H9 (cell line): Measurements from ENCODE around the gene RBP7. TPM values are rescaled to one million over a fixed set of nuclear protein-coding genes. Genes with fewer than 3 reads are reported as not detected.

Experiments used
- DNase-seq: peaks from one replicate; pipeline ENCODE4 v3.0.0-alpha.2; 2017
- H2AFZ ChIP-seq: one replicate; pipeline ENCODE4 v1.6.1; 2013; ENCODE audit warnings: mild to moderate bottlenecking, low read length, control low read depth, moderate library complexity
- H2AK5ac ChIP-seq: 2 replicates; pipeline ENCODE4 v1.6.1; 2013; ENCODE audit warnings: low read length, control low read depth, mixed read lengths; ENCODE audit not compliant: insufficient read length
- H2BK120ac ChIP-seq: one replicate; pipeline ENCODE4 v1.6.1; 2013; ENCODE audit warnings: low read depth, mild to moderate bottlenecking, low read length, control low read depth, inconsistent platforms; ENCODE audit not compliant: poor library complexity, severe bottlenecking
- H2BK12ac ChIP-seq: 2 replicates; pipeline ENCODE4 v1.6.1; 2013; ENCODE audit warnings: low read length, control low read depth, mixed read lengths, low read depth; ENCODE audit not compliant: insufficient read length
- H2BK15ac ChIP-seq: 2 replicates; pipeline ENCODE4 v1.6.1; 2013; ENCODE audit warnings: low read depth, low read length, control low read depth
- H2BK20ac ChIP-seq: one replicate; pipeline ENCODE4 v1.6.1; 2013; ENCODE audit warnings: low read depth, mild to moderate bottlenecking, low read length, control low read depth, inconsistent platforms; ENCODE audit not compliant: poor library complexity, severe bottlenecking
- H2BK5ac ChIP-seq: 2 replicates; pipeline ENCODE4 v1.6.1; 2013; ENCODE audit warnings: low read length, control low read depth, mixed read lengths; ENCODE audit not compliant: insufficient read length
- H3K14ac ChIP-seq: 2 replicates; pipeline ENCODE4 v1.6.1; 2013; ENCODE audit warnings: low read length, control low read depth; ENCODE audit not compliant: insufficient read depth
- H3K18ac ChIP-seq: 2 replicates; pipeline ENCODE4 v1.6.1; 2013; ENCODE audit warnings: low read depth, mild to moderate bottlenecking, mixed read lengths, low read length, control low read depth; ENCODE audit not compliant: insufficient read length
- H3K23ac ChIP-seq: 2 replicates; pipeline ENCODE4 v1.6.1; 2013; ENCODE audit warnings: low read length, control low read depth, mixed read lengths, low read depth; ENCODE audit not compliant: insufficient read length
- H3K23me2 ChIP-seq: 2 replicates; pipeline ENCODE4 v1.6.1; 2013; ENCODE audit warnings: low read depth, mild to moderate bottlenecking, mixed read lengths, low read length, control low read depth; ENCODE audit not compliant: insufficient read length, poor library complexity, severe bottlenecking
- H3K27ac ChIP-seq: 2 replicates; pipeline ENCODE4 v1.5.1; 2013; ENCODE audit warnings: low read length, control low read depth, mixed read lengths, low read depth; ENCODE audit not compliant: insufficient read length
- H3K27me3 ChIP-seq: 2 replicates; pipeline ENCODE4 v1.6.1; 2013; ENCODE audit warnings: low read length, control low read depth, inconsistent platforms; ENCODE audit not compliant: insufficient read depth
- H3K4ac ChIP-seq: 2 replicates; pipeline ENCODE4 v1.6.1; 2013; ENCODE audit warnings: low read depth, mild to moderate bottlenecking, control low read depth, inconsistent platforms, low read length, moderate library complexity
- H3K4me1 ChIP-seq: 2 replicates; pipeline ENCODE4 v1.6.1; 2013; ENCODE audit warnings: low read length, control low read depth, inconsistent platforms; ENCODE audit not compliant: insufficient read depth
- H3K4me2 ChIP-seq: 2 replicates; pipeline ENCODE4 v1.6.1; 2013; ENCODE audit warnings: low read length, control low read depth, mixed read lengths; ENCODE audit not compliant: insufficient read length, insufficient read depth
- H3K56ac ChIP-seq: 2 replicates; pipeline ENCODE4 v1.6.1; 2013; ENCODE audit warnings: low read depth, mild to moderate bottlenecking, mixed read lengths, low read length, control low read depth; ENCODE audit not compliant: insufficient read length
- H3K79me1 ChIP-seq: 2 replicates; pipeline ENCODE4 v1.6.1; 2013; ENCODE audit warnings: low read depth, mild to moderate bottlenecking, moderate library complexity, low read length, control low read depth, inconsistent platforms; ENCODE audit not compliant: insufficient read depth, poor library complexity, severe bottlenecking
- H3K79me2 ChIP-seq: 2 replicates; pipeline ENCODE4 v1.6.1; 2013; ENCODE audit warnings: low read length, control low read depth, inconsistent platforms; ENCODE audit not compliant: insufficient read depth
- H3K9ac ChIP-seq: 2 replicates; pipeline ENCODE4 v1.6.1; 2013; ENCODE audit warnings: low read length, control low read depth, mixed read lengths; ENCODE audit not compliant: insufficient read length; ENCODE audit errors: extremely low read depth
- H3K9me3 ChIP-seq: one replicate; pipeline ENCODE4 v1.6.1; 2013; ENCODE audit warnings: low read depth, low read length, inconsistent platforms; ENCODE audit not compliant: control insufficient read depth
- H3T11ph ChIP-seq: one replicate; pipeline ENCODE4 v1.6.1; 2013; ENCODE audit warnings: mild to moderate bottlenecking, low read length, control low read depth, inconsistent platforms
- H4K20me1 ChIP-seq: one replicate; pipeline ENCODE4 v1.6.1; 2013; ENCODE audit not compliant: control insufficient read depth, insufficient read length, insufficient read depth
- H4K5ac ChIP-seq: 2 replicates; pipeline ENCODE4 v1.6.1; 2013; ENCODE audit warnings: low read depth, mild to moderate bottlenecking, mixed read lengths, low read length, control low read depth; ENCODE audit not compliant: insufficient read length
- H4K8ac ChIP-seq: replicated peaks from 2 replicates; pipeline ENCODE4 v1.6.1; 2013; ENCODE audit warnings: low read length, control low read depth, mixed read lengths, low read depth; ENCODE audit not compliant: insufficient read length
- H4K91ac ChIP-seq: 2 replicates; pipeline ENCODE4 v1.6.1; 2013; ENCODE audit warnings: low read depth, mild to moderate bottlenecking, moderate library complexity, mixed read lengths, low read length, control low read depth; ENCODE audit not compliant: insufficient read length
- H3K27ac Mint-ChIP-seq, 3 experiments: 2 replicates in 2 of 3; 3 replicates in 1 of 3; pipeline ENCODE4 v1.8.0; 2020 to 2021; ENCODE audit warnings: mixed read lengths in 3 of 3, mild to moderate bottlenecking in 1 of 3, moderate library complexity in 1 of 3
- H3K27me3 Mint-ChIP-seq: 2 replicates; pipeline ENCODE4 v1.8.0; 2021; ENCODE audit warnings: low read depth, mild to moderate bottlenecking, moderate library complexity, mixed read lengths
- H3K36me3 Mint-ChIP-seq, 3 experiments: 2 replicates in 2 of 3; 3 replicates in 1 of 3; pipeline ENCODE4 v1.8.0; 2020 to 2021; ENCODE audit warnings: low read depth in 3 of 3, mixed read lengths in 3 of 3; ENCODE audit not compliant: insufficient read depth in 1 of 3
- H3K4me1 Mint-ChIP-seq, 2 experiments: 2 replicates each; pipeline ENCODE4 v1.8.0; 2020; ENCODE audit warnings: mixed read lengths in 2 of 2
- H3K4me3 Mint-ChIP-seq, 2 experiments: 2 replicates in 1 of 2; 3 replicates in 1 of 2; pipeline ENCODE4 v1.8.0; 2020 to 2021; ENCODE audit warnings: mild to moderate bottlenecking in 2 of 2, mixed read lengths in 2 of 2, moderate library complexity in 1 of 2
- H3K9me3 Mint-ChIP-seq, 2 experiments: 2 replicates in 1 of 2; 3 replicates in 1 of 2; pipeline ENCODE4 v1.8.0; 2020; ENCODE audit warnings: mild to moderate bottlenecking in 2 of 2, mixed read lengths in 2 of 2, moderate library complexity in 1 of 2
- WGBS: extraction: QIAGEN DNeasy Blood & Tissue Kit; methylation state at CpG from one replicate; pipeline ENCODE4 v1.1.7; 2013; ENCODE audit warnings: missing lambda C conversion rate, low lambda C conversion rate, mixed read lengths; ENCODE audit not compliant: insufficient read length; ENCODE audit errors: extremely low coverage; 5-methylcytosine and 5-hydroxymethylcytosine counted together
- total RNA-seq: library from RNA; stranded (reverse); gene quantifications from 2 replicates; pipeline ENCODE4 v1.2.1, GENCODE V29; 2021
- TF ChIP-seq, protein P1 (sequence below): fragments of 200-600 bp; sonication (generic); conservative IDR thresholded peaks from 3 replicates; pipeline ENCODE4 v1.8.0; 2021; ENCODE audit warnings: antibody characterized with exemption, mild to moderate bottlenecking

The RBP7 gene
- total RNA-seq, 1 experiment from 2014 or later, result 4.5 TPM

DNA sequence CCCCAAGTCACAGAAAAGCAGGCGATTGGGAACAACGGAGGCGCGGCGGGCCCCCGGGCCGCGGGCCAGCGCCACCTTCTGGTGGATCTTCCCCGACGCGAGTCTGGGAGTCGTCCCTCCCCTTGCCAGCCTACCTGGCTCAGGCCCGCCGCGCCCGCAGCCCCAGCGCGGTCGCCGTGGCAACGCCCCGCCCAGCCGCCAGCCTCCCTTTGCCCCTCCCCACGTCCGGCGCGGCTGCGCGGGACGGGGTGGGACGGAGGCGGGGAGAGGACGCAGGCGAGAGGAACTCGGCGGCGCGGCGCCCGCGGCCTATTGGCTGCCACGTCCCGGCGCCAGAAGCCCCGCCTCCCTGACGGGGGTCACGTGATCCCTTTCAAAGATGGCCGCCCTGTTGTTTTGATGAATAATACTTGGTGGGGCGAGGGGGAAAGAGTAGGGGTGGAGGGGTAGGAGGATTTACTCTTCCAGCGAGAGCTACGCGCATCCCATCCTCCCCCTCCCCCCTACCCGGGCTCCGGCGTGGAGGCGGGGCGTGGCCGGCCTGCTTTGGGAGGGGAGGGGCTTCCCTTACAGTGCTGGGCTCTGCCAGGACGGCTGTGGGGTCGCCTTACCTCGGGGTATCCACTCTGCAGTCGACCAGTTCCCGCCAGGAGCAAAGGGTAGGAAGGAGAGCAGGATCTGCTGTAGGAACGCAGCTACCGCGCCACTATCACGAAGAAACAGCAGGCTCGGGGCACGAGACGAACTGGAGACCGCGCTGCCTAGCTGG, 35.7 kb downstream of the RBP7 start, which contains the start of gene UBE4B:
TSS of gene UBE4B (plus strand) at position 369 of the 769 bp plus-strand sequence. CDS start 713 bp downstream, outside the sequence.
- Mint-ChIP-seq H3K36me3 (peaks cover 5 to 8% (median 8%) of the 10 kb centered on the region in 3 experiments; a peak in 5 of 7 replicates), H3K4me3 (peak within 1 kb of the TSS; percentile 89 to 92), H3K27ac (peak within 1 kb of the TSS; percentile 99 to 100 (median 99)), H3K4me1 (peaks cover 15 to 19% of the 10 kb centered on the region in 2 experiments), H3K27me3 (no peaks in the 10 kb centered on the region), H3K9me3 (peaks cover 2 to 4% of the 10 kb centered on the region in 2 experiments; a peak in 4 of 5 replicates)
- Histone ChIP-seq H3K9me3 (no peaks in the 10 kb centered on the region), H3K79me1 (no peaks in the 10 kb centered on the region), H3T11ph (no peak within 1 kb of the TSS), H3K79me2 (peaks cover 5% of the 10 kb centered on the region; the same call in 1 of the 2 replicates), H3K4me2 (peak within 1 kb of the TSS; percentile 82), H4K8ac (no peak within 1 kb of the TSS), H2AK5ac (no peak within 1 kb of the TSS), H3K27me3 (no peaks in the 10 kb centered on the region), H3K4ac (no peak within 1 kb of the TSS), H4K5ac (peak within 1 kb of the TSS; percentile 67), H2BK20ac (no peak within 1 kb of the TSS), H4K91ac (no peak within 1 kb of the TSS), H2BK5ac (peak within 1 kb of the TSS; percentile 76), H2BK12ac (no peak within 1 kb of the TSS), H3K4me1 (peaks cover 2% of the 10 kb centered on the region; the same call in 1 of the 2 replicates), H2BK15ac (no peak within 1 kb of the TSS), H3K9ac (peak within 1 kb of the TSS; percentile 96), H3K56ac (no peak within 1 kb of the TSS), H3K14ac (peak within 1 kb of the TSS; percentile 90), H2BK120ac (no peak within 1 kb of the TSS), H2AFZ (peak within 1 kb of the TSS; percentile 37), H3K23ac (no peak within 1 kb of the TSS), H4K20me1 (no peaks in the 10 kb centered on the region), H3K27ac (peak within 1 kb of the TSS; percentile 95), H3K18ac (peak within 1 kb of the TSS; percentile 36), H3K23me2 (peaks cover 12% of the 10 kb centered on the region)
- WGBS, result no CpG with 5 or more reads among the region's 73 CpGs
- DNase-seq, result peak; percentile 99
- TF ChIP-seq, protein P1, sequence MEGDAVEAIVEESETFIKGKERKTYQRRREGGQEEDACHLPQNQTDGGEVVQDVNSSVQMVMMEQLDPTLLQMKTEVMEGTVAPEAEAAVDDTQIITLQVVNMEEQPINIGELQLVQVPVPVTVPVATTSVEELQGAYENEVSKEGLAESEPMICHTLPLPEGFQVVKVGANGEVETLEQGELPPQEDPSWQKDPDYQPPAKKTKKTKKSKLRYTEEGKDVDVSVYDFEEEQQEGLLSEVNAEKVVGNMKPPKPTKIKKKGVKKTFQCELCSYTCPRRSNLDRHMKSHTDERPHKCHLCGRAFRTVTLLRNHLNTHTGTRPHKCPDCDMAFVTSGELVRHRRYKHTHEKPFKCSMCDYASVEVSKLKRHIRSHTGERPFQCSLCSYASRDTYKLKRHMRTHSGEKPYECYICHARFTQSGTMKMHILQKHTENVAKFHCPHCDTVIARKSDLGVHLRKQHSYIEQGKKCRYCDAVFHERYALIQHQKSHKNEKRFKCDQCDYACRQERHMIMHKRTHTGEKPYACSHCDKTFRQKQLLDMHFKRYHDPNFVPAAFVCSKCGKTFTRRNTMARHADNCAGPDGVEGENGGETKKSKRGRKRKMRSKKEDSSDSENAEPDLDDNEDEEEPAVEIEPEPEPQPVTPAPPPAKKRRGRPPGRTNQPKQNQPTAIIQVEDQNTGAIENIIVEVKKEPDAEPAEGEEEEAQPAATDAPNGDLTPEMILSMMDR, result peak; percentile 97
